Activated CD4-positive, CD25-positive, alpha-beta regulatory T cell (primary cell): ENCODE results near the gene ST3GAL3.

ENCODE experiments used
- DNase-seq, 4 experiments: peaks; one replicate each; lab custom pipeline; 2025; lab: John Stamatoyannopoulos, UW

Gene ST3GAL3

DNA sequence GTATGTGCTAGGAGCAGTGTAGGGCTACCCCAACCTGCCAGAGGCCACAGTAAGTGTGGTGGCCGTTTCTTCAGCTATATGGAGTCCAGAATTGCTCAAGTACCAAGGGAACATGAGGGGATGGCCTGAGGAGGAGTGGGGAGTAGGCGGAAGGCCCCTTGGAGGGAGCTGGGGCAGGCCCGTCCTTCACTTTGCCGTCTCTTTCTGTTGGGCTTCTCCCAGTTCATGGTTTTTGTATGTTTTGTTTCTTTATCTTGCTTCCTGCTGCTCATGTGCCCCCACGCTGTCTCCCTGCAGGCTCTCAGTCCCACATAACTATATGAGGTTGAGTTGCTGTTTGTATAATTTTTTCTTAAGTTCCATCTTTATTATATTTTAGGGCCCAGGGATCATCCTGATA lies 256.6 kb downstream of the ST3GAL3 start:
- no peak for DNase-seq

DNA sequence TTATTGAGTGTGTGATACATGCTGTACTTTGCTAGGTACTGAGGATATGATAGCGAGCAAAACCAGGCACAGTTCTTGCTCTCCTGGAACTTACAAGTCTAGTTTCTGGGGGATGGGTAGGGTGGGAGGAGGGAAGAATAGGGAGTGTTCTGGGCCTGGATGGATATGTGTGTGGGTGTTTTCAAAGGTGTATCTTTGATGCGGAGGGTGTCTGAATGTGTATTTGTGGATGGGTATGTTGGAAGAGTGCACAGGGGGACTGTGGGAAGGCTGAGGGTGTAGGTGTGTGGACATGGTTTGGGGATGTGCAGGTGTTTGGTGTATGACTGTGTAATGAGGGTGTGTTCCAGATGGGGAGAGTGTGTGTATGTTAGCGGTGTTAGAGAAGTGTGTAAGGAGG lies 258.0 kb downstream of the ST3GAL3 start:
- DNase-seq: no peak

DNA sequence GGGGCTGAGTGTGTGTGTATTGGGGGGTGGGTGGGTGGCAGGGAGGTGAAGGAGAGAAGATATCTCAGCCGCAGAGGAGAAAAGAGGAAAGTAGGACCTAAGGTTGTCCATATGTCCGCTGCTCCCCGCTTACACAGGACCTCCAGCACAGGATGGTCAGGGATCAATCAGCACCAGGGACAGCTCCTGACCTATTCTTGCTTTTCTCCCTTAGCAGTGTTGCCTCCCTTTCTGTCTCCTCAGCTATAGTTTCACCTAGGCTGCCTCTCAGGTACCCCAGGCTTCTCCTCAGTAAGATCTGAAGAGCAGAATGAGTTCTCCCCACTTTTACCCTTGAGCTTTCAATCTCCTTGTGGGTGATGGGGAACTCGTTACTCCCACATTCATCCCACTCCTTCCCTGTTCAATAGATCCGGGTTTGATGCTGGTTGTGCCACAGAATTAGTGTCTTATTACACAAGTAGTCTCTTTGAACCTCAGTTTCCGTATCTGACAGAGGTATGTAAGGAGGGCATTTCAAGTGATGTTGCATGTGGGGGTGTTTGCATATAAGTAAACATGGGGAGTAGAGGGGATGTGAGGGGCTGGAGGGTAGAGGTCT lies 261.1 kb downstream of the ST3GAL3 start:
- no peak for DNase-seq

DNA sequence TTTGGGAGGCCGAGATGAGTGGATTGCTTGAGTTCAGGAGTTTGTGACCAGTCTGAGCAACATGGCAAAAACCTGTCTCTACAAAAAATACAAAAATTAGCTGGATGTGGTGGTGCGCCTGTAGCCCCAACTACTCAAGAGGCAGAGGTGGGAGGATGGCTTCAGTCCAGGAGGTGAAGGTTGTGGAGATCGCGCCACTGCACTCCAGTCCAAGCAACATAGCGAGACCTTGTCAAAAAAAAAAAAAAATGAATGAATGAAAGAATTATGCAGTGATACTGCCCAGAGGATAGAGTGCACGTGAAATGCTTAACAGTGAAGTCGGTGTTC lies 262.0 kb downstream of the ST3GAL3 start:
- DNase-seq: no peak

DNA sequence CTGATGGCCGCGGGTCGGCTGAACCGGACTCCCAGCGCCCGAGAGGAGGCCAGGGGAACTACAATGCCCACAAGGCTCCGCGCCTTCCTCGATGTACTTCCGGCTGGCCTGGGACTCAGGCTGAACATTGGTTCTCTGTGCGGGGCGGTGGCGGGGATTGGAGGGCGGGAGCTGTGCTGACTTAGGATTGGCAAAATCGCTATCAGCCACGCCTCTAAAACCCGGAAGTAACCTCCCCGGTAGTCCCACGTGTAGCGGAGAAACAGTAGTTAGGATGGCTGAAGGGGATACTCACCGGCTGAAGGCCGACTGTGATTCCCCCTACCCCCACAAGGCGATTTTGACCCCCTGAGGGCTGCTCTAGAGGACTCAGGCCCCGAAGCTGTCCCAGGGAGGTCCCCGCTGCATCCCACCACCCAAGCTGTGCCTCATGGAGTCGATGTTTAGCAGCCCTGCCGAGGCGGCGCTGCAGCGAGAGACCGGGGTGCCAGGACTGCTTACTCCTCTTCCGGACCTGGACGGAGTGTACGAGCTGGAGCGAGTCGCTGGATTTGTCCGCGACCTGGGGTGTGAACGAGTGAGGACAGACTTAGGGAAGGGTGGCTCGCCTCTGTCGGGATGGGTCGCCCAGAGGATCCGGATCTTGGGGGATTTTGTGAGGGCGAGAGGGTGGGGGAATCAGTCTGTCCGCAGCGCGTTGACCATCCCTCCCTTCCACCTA lies 262.6 kb downstream of the ST3GAL3 start, which contains the start of gene DPH2:
Gene DPH2 (plus strand): TSS at position 265 of the 721 bp plus-strand sequence. CDS start 166 bp downstream, at position 431.
- DNase-seq: peak; percentile 88 to 92 (median 90)

DNA sequence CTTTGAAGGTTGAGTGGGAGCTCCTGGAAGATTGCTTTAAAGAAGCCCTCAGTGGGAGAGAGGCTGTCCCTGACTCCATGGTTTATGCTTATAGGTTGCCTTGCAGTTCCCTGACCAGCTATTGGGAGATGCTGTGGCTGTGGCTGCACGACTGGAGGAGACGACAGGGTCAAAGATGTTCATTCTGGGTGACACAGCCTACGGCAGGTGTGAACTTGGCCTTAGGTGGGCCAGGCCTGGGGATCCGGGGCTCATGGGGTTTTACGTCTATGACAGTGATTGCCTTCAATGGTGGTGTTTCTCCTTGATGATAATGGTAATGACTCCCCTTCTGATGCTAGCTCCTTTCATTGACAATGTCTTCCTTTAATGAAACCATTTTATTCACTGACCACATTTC lies 263.2 kb downstream of the ST3GAL3 start:
- no peak for DNase-seq

DNA sequence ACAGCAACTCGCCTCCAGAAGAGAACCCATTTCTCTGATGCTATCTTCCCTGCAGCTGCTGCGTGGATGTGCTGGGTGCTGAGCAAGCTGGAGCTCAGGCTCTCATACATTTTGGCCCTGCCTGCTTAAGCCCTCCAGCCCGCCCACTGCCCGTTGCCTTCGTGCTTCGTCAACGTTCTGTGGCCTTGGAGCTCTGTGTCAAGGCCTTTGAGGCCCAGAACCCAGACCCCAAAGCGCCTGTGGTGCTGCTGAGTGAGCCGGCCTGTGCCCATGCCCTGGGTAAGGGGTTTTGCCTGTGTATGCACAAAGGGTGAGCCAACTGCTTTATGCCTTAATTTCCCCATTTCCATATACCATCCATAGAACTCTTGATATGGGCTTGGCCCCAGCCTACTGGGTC lies 263.6 kb downstream of the ST3GAL3 start:
- DNase-seq: no peak

DNA sequence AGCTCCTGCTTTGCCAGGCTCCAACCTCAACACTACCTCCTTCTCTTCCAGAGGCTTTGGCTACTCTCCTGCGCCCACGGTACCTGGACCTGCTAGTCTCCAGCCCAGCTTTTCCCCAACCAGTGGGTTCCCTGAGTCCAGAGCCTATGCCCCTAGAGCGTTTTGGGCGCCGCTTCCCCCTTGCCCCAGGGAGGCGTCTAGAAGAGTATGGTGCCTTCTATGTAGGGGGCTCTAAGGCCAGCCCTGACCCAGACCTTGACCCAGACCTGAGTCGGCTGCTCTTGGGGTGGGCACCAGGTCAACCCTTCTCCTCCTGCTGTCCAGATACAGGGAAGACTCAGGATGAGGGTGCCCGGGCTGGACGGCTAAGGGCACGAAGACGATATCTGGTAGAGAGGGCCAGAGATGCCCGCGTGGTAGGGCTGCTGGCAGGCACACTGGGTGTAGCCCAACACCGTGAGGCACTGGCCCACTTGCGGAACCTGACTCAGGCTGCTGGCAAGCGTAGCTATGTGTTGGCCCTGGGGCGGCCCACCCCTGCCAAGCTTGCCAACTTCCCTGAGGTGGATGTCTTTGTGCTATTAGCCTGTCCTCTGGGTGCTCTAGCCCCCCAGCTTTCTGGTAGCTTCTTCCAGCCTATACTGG lies 264.1 kb downstream of the ST3GAL3 start:
- no peak for DNase-seq

DNA sequence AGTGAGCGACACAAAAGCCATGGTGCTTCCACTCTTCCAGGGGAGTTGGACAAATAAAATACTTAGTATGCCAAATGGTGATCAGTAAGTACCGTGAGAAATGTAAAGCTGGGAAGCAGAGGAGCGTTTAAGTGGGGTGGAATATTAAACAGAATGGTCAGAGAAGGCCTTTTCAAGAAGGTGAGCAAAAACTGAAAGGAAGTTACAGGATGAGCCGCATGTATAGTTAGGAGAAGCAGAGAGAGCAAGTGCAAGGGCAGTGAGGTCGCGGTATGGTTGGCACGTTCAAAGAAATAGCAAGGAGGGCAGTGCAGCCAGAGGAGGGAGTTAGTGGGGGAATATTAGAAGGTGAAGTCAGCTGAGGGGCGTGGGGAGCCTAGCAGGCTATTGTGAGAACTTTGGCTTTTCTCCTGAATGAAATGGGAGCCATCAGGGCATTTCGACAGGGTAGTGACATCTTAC lies 266.7 kb downstream of the ST3GAL3 start:
- no peak for DNase-seq

DNA sequence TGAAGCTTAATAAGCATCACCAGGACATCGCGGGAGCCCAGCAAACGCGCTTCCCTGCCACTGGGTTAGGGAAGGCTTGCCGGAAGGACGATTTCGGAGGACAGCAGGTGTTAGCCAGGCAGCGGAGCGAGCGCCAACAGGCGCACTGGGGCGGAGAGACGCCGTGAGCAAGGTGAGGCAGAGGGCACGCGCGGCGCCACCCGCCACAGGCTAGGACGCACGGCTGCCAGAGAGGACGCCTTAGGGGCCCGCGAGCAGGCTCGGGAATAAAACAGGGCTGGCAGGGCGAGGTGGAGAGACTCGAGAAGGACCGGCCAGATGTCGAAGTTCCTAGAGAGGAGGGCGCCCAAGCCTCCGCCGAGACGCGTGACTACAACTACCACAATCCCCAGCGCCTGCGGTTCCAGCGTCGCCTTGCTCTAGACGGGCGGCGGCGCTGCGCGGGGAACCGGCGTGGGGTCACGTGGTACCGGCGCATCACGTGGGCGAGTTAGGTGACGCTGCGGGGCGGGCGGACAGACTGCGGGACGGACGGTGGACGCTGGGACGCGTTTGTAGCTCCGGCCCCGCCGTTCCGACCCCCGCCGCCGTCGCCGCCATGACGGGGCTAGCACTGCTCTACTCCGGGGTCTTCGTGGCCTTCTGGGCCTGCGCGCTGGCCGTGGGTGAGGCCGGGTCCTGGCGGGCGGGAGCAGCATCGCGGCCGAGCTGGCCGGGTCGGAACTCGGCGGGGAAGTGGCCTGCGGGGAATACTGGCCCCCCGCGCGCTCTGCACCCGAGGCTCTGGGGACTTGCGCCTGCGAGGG lies 267.3 kb downstream of the ST3GAL3 start, which contains the start of gene ATP6V0B:
Gene ATP6V0B (plus strand): TSS at position 518 of the 806 bp plus-strand sequence. CDS start 81 bp downstream, at position 599.
- DNase-seq: peak; percentile 87 to 92 (median 89)

DNA sequence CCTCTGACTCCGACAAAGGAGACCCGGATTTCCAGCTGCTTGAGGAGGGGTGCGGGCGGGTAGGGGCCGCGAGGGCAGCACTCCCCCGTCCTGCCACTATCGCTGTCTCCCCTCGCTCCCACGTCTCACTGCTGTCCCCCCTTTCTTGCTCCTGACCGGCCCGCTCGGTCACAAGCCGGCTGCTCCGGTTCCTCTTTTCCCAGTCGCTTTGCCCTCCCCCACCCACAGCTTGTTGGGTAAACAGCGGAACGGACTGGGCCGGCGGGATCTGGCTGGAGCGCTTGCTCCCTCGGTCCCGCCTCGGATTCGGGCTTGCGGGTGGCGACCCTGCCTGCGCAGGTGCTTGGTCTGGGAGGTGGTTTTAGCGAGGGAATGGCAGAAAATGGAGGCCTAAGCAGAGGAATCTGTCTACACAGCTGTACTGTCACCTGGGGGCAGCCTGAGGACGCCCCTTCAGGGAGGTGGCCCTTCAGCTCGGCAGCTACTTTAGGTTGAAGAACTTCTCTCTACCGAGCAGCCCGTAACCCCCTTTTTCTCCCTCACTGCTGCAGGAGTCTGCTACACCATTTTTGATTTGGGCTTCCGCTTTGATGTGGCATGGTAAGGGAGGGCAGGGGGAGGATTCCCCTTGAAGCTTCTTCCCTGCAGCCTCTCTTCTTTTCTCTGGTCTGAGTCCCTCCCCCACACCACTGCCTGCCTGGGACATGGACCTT lies 268.1 kb downstream of the ST3GAL3 start:
- no peak for DNase-seq

DNA sequence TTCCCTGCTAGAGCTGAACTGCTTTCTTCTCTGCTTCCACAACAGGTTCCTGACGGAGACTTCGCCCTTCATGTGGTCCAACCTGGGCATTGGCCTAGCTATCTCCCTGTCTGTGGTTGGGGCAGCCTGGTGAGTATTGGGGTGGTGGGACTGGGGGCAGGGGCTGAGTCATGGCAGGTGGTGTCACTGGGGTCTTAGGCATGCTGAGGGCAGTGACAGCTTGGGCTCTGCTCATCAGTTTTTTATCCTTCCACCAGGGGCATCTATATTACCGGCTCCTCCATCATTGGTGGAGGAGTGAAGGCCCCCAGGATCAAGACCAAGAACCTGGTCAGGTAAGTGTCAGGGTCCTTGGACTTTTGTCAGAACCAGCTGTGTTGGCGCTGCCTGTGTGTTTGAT lies 268.7 kb downstream of the ST3GAL3 start:
- no peak for DNase-seq

DNA sequence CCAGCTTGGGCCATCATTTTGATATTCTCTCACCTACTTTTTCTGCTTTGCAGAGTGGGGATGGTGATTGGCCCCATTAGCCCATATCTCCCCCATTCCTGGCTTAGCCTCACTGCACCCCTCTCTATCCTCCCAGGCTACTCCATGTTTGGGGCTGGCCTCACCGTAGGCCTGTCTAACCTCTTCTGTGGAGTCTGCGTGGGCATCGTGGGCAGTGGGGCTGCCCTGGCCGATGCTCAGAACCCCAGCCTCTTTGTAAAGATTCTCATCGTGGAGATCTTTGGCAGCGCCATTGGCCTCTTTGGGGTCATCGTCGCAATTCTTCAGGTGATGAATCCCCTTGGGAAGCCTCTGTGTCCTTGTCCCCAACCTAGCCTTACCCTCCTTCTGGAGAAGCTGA lies 269.6 kb downstream of the ST3GAL3 start:
- no peak for DNase-seq

DNA sequence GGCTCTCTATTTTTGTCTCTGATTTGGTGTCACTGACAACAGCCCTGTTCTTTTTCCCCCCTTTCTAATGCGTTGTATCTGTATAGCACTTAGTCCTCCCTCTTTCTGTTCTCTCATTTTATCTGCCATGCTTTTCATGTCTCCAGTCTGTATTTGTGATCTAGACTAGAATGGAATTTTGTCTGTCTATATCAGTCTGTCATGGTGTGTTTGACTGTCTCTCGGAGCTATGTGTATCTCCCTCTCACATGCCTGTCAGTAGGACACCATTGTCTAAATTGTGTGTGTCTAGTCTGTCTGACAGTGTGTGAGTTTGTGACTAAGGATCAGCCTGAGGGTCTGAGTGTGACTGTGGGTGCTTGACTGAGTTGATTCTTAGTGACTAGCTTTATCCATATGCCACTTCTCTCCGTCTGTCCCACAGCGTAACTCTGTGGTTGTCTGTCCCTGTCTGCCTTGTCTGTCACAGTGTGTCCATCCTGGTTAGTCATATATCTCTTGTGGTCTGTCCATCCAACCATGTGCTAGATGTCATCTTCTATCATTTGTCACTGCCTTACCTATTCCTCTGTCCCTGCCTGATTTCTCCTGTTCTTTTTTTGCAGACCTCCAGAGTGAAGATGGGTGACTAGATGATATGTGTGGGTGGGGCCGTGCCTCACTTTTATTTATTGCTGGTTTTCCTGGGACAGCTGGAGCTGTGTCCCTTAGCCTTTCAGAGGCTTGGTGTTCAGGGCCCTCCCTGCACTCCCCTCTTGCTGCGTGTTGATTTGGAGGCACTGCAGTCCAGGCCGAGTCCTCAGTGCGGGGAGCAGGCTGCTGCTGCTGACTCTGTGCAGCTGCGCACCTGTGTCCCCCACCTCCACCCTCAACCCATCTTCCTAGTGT lies 270.3 kb downstream of the ST3GAL3 start:
- no peak for DNase-seq

DNA sequence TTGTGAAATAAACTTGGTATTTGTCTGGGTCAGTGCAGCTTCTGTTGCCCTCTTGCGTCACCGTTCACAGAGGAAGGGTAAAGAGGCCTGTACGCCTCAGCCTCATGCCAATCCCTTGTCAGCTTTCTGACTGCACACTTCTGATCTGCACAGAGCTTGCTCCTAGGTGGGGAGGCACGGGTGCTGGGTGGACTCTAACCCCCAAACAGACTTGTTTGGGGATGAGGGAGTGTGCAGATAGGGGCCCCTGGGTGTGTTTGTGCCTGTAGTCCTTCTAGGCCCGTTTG lies 270.9 kb downstream of the ST3GAL3 start:
- DNase-seq: no peak

DNA sequence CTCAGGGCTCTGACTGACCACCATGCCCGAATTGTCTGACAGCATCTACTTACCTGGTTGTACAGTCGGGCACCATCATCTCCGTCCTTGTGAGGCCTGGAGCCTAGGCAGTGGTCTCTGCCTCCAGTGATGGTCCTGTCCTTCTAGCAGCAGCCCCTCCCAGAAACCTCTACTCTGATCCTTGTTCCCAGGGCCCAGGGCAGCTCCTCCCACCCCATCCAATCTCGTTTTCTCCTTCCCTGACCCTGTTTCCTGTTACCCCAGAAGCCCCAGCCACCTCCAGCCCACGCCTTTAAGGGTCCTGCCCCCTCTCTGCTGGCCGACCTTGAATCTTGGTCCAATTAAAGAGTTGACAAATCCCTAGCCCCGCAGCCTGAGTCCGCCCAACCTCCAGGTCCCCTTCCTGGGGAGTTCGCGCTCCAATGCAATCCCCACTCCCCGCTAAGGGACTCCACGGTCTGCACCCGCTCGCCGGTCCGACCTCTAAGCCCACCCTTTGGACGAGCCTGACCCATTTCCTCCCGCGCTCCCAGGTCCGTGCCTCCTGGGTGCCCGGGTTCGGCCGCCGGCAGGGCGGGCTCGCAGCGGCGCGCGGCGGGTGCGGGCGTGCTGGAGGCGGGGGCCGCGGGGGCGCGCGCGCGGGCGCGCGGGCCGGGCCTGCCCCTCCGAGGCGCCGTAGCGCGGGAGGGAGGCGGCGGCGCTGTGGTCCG lies 271.4 kb downstream of the ST3GAL3 start, which contains the start of gene B4GALT2:
Gene B4GALT2 (plus strand): TSS at position 660 of the 710 bp plus-strand sequence. CDS start 1,951 bp downstream, outside the sequence.
- DNase-seq: no peak

DNA sequence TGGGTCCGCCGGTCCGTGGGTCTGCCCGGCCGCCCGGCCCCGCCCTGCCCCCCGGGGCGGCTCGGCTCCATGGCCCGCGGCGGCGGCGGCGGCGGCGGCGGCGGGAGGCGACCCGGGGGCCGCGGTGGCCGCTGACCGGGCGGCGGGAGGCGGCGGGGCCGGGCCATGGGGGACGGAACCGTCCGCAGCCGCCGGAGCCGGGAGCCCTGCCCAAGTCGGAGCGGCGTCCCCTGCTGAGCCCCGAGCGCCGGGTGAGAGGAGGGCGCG lies 271.9 kb downstream of the ST3GAL3 start:
- DNase-seq: no peak

DNA sequence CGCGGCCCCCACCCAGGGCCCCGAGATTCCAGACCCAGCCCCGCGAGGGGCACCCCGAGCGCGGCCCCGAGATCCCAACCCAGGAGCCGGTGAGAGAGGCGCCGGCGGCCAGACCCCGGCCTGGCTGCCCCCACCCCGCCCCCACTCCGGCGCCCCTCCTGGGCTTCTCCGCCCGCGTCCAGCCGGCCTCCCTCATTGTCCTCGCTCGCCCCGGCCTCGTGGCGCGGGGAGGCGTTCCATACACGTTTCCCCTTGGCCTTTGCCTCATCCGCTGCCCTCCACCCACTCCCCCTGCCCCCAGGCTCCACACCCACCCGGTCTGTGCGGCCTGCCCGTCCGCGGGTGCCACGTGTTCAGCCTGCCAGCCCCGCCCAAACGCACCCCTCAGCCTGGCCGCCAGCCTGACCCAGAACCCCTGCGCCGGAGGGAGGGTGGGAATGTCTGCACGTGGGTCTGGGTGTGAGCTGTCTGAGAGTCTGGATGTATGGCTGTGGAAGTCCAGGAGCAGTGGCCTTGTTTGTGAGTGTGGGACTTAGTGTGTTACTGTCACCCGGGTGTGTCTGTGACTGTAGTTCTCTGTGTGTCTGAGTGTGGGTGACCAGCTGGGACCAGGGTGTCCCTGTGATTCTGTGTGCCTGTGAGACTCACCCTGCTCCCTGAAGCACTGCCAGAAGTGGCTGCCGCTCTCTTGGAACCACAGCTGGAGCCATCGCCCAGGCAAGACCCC lies 272.4 kb downstream of the ST3GAL3 start:
- DNase-seq: no peak

DNA sequence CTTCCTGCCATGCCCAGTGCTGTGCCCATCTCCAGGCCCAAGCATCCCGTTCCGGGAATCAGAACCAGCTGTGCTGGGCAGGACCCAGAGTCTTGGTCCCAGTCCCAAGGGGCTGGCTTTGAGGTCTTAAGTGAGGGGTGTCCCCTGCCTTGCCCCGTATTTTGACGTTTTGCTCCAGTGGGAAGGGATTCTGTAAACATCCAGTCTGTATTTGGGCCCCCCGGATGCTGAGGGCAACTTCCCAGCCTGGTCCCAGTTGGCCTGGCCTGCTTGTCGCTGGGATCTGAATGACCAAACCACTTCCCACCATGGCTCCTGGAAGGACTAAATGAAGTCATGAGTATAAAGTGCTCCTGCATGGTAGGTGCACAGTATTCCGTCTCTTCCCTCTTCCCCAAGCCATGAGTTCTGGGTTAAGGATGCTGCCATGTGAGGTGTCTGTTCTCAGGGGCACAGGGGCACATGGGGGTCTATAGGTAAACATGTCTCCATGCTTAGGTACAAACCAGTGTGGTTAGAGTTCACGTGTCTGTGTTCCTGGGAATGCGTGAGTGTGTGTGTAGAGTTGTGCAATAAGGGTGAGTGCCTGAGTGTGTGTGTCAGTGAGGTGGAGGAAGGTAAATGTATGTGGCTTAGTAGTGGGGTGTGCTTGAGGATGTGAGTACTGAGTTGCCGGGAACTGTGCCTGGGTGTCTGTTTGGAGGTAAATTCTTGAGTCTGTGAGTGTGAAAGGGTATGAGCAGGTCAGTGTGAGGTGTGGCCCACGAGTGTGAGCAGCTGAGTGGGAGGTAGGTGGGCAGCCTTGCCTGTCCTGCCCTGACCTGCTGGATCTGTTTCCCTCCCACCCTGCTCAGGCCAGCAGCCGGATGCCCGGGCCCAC lies 273.2 kb downstream of the ST3GAL3 start:
- no peak for DNase-seq
